ENCODE results near the gene TTC9B.
A peak's percentile ranks its signal among the peaks of the same experiment; 100 is the strongest.
"Not testable (repeated sequence)": the region's sequence is repeated elsewhere in the genome, so short reads cannot be mapped to it uniquely, and the experiment has no call there.

The TTC9B gene

DNA sequence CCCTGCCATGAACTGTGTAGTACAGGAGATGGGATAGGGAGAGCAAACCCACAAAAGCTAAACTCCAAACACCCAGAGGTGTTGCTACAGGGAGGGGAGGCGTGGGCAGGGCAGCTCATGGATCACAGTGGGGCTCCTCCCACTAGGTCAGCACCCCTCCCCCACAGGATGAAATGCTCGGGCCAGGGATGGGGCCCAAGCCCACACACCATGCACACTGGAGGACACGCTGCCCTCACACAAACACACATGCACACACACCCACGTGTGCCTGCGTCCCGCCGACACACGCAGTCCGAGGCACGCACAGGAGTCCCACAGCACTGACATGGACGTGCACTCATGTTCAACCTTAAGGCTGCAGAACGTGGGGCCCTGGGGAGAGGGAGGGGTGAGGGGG lies 14.3 kb upstream of the TTC9B start:
- FAIRE-seq = no peak

DNA sequence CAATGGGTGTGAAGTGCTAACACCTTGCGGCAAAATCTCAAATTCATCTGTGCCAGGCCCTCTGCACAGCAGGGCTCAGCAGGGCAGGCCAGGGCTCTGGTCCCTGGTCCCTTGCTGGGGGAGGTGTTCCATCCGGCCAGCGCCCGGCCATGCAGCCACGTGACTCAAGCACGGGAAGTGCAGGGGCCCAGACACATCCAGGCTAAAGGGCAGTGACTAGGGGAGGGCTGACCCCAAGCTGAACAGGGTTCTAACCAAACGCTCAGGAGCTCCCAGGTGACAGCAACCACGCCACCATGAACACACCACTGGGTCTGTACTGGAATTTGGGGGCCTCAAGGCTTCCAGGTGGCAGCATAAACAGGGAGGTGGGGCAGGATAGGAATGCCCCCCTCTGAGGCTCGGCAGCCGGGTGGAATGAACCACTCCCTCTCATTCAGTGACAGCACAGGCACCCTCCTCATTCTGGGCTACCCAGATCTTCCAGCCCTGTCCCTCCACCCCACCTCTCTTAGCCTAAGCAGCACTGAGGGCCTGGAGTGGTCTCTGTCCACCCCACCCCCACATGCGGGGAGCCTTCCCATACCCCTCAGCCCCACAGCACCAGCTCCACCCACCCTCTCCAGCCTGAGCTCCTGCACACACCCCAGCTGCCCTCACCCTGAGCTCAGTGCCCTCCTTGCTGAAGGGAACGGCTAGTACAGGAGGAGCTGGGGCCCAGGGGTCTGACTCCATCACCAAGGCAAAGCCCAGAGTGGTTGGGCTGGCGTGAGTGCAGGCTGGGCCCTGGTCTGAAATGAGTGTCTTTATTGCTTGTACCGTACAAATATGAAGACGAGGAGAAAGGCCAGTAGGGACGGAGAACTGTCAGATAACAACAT lies 13.6 kb upstream of the TTC9B start:
- FAIRE-seq = no peak

DNA sequence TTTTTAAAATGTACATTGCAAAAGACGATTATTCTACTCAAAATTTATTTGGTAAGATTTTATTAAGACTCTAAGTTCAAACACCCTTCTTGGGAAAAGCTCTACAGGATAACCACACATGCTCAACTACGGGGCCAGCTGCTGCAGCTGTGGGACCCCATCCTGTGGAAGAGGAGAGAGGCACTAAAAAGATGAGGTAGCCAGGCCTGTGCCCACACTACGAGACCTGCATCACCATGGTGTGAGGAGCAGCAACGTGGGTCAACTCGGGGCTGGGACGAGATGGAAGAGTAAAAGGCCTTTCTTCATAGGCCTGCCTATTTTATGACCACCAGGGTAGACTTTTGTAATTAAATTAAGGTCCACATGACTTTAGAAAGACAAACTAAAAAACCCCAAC lies 12.9 kb upstream of the TTC9B start:
- no peak for FAIRE-seq

DNA sequence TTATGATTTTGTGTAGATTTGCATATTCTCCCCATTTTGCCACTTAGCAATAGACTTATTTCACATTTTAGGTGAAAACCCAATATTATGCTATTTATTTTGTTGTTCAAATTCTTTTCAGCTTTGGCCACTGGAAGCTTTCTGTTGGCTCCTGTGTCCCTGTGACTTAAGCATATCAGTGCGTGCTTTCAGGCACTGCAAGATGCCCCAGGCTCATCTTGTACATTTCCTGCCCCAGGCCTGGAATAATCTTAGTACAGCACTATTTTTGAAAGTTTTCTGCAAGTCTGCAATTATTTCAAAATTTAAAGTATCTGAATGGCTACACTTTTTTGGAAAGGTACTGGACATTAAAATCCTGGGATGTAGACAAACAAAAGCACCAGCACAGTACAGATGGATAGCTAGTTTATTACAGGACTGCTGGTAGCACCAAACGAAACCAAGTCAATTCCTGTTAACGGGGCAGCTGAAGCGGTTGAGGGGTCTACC lies 11.8 kb upstream of the TTC9B start:
- no peak for FAIRE-seq

DNA sequence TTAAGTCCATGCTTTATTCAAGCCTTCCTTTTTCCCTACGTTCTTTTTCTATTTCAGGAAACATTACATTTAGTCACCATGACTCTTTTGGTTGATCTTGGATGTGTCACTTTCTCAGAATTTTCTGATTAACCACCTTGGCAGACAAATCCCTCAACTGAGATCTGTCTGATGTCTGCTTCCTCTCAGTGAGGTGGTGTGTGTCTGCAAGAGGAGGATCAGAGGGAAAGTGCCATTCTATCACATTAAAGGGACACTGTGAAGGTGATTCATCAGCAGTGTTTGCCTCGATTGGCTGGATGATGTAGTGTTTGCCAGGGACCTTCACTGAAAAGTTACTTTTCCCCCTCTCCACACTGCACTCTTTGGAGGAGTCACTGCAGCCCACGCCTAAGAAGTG lies 11.3 kb upstream of the TTC9B start:
- no peak for FAIRE-seq

DNA sequence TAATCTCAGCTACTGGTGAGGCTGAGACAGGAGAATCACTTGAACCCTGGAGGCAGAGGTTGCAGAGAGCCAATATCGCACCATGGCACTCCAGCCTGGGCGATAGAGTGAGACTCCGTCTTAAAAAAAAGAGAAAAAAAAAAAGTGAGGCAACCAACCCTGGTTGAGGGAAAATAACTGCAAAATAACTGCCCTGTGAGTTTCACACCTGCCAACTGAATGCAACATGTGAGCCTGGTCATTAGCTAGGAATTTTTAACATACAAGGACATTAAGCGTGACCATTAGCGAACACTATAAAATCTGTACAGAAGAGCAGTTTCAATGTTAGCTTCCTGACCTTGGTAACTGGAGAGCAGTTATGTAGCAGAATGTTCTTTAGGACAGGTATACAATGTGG lies 10.7 kb upstream of the TTC9B start:
- no peak for FAIRE-seq

DNA sequence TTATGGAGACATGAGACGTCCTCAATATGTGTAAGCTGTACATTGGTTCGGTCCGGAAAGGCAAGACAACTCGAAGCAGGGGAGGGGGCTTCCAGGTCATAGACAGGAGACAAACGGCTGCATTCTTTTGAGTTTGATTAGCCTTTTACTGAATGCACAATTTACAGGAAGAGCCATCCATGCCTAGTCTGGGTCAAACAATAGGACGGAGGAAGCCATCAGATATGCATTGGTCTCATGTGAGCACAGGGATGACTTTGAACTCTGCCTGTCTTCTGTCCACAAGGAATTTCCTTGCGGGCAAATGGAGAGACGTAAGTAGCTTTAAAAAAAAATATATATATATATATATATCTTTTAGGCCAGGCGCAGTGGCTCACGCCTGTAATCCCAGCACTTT lies 10.2 kb upstream of the TTC9B start:
- FAIRE-seq = no peak

DNA sequence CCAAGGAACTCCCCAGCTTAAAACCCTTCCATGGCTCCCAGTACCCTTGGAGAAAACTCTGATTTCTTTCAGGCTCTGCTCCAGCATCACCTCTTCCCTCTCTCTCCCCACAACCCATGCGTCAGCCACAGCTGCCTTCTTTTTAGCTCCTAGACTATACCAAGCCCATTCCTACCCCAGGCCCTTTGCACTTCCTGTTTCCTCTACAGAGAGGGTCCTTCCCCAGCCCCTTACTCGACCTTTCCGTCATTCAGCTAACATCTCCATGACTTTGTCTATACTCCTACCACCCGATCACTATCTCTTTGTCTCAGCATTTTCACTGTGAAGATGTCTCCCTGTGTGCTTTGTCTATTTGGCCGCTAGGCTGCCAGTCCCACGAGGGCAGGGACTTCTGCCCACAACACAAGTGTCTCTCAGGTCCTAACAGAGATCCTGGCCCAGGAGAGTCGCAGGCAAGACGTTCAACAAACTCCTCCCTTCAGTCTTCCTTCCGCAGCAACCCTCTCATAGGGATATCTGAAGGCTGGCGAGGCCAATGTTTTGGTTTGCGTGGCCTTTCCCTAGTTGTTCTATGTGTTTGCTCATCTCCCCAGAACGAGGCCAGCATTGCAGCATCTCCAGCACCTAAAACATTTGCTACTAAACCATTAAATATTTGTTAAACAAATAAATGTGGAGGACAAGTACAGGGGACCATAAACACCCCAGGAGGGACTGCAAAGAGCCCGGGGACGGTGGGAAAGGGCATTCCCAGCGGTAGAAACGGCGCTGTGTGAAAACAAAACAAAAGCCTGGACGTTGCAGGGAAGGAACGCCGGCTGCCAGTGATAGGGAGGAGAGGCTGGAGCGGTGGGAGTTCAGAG lies 7.5 kb upstream of the TTC9B start:
- no peak for FAIRE-seq

DNA sequence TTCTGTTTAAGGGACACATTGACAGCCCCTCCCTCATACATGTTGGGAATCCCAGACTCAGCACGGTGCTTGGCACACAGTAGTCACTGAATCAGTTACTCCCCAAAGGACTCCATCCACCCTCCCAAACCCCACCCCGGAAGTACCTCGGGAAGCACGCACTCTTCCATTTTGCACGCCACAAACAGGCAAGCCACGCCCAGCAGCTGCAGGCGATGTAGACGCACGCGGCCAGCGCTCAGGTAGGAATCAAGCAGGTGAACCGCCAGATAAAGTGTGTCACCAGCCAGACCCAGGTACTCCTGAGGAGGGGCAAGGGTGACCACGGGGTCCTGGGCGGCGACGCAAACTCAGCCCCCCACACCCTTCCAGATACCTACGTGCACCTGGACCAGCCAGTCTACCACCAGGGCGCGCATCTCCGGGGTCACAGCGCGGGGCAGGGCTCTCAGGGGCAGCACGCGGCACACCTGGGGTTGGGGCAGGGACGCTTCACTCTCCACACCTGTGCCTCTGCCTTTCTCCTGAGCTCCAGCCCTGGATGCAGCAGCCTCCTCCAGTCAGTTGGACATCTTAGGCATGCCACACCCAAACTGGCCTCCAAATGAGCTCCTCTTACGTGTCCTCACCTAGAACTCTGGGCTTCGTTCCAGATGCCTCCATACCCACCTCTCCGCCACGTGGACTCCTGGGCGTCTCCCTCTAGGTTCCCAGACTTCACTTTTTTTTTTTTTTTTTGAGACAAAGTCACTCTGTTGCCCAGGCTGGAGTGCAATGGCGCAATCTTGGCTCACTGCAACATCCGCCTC lies 6.4 kb upstream of the TTC9B start:
- no peak for FAIRE-seq

DNA sequence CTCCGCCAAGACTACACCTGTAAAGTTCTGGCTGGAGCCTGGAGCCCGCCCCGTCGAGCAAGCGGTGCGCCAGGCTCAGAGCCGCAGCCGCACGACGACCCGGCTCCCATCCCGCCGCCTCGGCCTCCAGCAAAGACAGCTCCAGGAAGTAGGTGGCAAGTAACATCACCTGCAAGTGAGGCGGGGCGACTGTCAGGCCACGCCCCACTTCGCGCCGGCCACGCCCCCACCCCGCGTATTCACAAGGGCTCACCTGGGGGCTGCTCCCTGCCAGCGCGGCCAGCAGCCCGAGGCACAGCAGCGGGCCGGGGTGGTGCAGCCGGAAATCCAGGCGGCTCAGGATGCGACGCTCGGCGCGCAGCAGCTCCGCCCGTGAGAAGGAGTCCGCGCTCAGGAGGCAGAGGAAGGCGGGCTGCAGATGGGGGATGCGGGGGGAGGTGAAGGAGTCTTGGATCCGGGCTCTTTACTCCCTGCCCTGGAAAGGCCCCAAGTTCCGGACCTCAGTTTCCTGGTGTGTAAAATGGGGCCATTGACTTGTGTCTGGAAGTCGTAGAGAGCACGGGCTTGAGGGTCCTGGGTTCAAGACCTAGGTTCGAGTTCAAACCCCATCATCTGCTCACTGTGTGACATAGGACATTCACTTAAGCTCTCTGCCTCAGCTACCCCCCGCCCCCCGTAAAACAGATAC lies 5.1 kb upstream of the TTC9B start:
- FAIRE-seq = no peak

DNA sequence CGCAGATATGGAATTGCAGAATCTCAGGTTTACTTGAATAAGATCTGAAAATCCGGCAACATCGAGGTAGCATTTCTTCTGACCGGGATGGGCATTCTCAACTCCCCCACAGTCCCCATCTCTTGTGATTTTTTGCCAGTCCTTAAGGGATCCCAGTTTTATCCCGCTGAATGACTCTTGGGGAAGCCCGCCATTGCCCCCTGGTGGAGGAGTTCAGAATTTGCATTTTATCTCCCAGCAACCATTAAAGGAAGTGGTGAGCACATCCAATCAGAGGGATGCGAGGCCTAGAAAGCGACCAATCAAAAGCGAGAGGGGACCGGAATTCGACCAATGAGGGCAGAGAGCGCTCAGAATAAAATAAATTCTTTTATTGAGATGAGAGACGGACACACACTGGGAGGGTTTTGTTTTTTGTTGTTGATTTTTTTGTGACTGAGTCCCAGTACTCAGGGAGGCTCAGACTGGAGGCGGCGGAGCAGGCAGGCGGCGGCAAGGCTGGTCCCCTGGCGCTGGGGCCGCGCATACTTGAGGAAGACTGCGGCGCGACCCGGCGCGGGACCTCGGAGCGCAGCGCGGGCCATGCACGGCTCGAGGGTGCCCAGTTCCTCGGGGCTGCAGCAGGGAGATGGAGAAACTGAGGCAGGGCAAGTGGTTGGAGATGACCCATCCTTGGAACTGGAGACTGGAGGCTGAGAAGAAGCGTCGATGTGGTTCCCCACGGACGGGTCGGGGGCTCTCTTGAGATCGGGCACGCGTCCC lies 3.9 kb upstream of the TTC9B start:
- FAIRE-seq = peak; percentile 90

DNA sequence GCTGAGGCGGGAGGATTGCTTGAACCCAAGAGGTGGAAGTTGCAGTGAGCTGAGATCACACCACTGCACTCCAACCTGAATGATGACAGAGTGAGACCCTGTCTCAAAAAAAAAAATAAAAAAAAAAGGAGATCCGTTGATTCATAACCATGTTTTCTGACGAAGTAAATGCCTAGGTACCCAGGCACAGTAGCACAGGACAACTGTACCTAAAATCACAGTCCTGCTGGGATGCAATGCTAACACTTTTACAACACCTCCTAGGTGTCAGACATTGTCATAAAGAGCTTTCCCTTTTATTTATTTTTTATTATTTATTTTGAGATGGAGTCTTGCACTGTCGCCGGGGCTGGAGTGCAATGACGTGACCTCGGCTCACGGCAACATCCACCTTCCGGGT lies 2.5 kb upstream of the TTC9B start:
- no peak for FAIRE-seq

DNA sequence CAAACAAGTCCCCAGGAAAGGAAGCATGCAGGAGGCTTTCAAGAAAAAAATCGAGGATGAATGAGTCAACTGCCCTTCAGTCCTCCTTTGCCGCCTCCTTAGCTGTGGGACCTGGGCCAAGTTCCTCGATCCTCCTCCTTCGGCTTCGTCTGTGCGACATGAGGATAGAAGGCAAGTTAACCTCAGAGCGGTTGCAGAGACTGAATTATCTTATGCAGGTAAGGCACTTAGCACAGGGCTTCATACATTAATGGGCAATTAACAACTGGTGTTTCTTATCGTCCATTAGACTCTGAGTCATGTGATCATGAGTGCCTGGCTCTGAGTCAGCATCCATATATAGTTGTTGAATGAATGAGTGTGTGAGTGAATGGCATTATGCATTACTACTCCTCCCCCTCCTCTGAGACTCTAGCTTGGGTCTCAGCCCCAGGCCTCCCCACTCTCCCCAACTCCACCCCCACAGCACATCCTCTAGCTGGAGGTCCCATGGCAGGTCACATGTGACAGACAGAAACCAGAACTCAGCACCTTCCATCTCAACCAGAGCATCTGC lies 1.6 kb upstream of the TTC9B start:
- no peak for FAIRE-seq

DNA sequence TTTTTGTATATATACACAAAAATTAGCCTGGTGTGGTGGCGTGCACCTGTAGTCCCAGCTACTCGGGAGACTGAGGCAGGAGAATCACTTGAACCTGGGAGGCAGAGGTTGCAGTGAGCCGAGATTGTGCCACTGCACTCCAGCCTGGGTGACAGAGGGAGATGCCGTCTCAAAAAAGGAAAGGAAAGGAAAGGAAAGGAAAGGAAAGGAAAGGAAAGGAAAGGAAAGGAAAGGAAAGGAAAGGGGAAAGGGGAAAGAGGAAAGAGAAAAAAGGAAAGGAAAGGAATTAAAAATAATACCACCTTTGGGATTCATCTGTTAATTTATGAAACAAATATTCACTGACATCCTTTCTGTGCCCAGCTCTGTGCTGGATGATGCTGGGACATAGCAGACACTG lies 845 bp upstream of the TTC9B start:
- FAIRE-seq = not testable (repeated sequence)

DNA sequence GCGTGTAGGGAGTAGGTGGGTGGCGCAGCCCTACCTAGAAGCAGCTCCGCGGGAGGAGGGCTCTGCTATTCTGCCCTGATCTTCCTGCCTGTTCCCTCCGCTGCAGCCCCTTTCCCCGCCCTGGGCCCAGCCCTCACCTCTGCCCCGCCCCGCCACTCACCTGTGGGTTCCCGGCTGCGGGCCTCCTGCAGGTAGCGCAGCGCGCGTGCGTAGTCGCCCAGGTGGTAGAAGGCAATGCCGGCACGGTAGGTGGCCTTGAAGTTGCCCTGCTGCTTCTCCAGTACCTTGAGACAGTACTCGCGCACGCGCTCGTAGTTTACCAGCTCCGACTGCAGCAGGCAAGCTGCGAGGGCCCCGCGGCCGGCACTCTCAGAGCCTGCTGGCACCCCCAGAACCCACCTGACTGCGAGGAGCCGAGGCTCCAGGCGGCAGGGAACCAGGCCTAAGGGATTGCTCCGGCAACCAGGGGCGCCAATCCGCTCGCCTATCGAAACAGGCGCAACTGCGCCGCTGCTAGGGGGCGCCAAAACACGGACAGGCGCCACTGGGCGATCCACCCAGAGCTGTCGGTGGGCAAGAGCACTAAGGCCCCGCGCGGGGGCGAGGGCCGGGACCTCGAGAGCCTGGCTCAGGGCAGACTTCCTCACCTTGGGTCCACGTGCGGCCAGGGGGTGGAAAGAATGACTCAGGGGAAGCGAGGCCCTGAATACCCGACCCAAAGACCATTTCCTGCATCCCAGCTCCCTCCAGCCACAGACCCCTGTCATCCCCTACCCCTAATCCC lies 965 bp downstream of the TTC9B start:
- no peak for FAIRE-seq

DNA sequence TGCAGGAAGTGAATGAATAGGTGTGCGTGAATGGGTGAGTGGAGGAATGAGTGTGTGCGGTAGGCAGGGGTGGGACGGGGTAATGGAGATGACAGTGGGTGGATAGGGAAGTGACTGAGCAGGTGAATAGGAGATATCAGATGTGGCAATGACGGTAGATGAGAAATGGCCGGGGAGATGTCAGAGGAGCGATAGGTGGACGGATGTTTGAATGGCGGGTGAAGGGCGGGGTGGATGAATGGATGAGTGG lies 1.5 kb downstream of the TTC9B start:
- FAIRE-seq = no peak

DNA sequence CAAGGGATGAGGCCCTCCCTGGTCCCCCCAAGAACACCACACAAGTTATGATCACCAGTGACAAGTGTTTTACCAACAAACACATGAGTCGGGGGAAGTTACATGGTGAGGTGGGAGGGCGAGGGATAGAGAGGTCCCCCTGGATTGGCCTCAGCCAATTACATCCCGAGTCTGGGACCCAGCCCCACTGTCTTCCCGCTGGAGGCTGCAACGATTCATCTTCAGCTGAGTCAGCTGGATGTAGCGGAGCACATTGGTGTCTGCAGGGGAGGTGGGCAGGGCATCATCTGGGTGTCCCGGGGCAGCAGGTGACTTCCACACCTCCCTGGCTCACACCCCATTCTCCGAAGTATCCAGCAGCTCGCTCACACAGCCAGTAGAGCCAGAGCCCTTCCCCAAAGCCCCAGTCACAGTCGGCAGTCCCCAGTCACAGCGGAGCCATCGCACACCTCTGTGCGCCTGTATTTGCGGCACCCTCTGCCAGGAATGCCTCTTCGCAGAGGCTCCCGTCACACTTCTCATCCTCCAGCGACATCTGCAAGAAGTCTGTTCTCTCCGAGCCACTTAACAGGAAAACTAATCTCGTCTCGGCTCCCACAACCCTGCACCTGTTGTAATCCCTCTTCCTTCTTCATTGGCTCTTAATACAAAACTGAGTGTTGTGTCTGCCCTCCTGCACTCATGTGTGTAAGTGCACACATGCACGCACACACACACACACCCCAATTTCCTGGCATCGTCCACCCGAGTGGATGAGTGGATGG lies 2.0 kb downstream of the TTC9B start:
- no peak for FAIRE-seq

DNA sequence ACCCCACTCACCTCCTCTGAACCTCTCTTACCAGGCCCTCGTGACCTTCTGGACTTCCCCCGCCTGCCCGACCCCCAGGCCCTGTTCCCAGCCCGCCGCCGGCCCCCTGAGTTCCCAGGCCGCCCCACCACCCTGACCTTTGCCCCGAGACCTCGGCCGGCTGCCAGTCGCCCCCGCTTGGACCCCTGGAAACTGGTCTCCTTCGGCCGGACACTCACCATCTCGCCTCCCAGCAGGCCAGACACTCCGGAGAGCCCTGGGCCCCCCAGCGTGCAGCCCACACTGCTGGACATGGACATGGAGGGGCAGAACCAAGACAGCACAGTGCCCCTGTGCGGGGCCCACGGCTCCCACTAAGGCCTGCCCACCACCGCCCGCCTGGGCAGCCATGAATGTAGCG lies 3.2 kb downstream of the TTC9B start:
- FAIRE-seq = no peak

DNA sequence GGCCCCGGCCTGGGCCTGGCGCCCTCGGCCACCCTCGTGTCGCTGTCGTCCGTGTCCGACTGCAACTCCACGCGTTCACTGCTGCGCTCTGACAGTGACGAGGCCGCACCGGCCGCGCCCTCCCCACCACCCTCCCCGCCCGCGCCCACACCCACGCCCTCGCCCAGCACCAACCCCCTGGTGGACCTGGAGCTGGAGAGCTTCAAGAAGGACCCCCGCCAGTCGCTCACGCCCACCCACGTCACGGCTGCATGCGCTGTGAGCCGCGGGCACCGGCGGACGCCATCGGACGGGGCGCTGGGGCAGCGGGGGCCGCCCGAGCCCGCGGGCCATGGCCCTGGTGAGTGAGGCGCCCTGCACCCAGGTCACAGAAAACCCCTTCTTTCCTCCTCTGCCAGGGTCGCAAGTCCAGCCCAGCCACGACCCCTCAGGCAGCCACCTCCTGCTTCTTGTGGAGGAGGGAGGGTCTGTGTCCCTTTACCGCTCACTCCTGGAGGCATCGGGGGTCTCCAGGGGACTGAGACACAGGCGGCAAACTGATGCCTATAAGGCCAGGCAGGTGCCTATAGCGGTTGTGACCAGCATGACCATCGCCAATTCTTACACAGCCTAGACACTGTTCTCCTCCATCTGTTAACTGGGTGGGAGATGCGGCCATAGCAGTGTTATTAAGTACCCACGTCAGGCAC lies 4.2 kb downstream of the TTC9B start:
- FAIRE-seq = no peak

Data from TTC549 (cell line).